RWPE2 (cell line): ENCODE results near the gene GNB1L.
A peak's percentile ranks its signal among the peaks of the same experiment; 100 is the strongest.

Experiments used
- ATAC-seq: fragments of 200-7000 bp; cut with Tn5 transposase; 3 replicates; pipeline ENCODE4 v1.9.1; 2021; ENCODE audit warnings: low read depth
- DNase-seq: peaks from one replicate; pipeline ENCODE4 v3.0.0-alpha.2; 2020; ENCODE audit warnings: low spot score
- H3K27ac ChIP-seq: fragments of 450-650 bp; 2 replicates; pipeline ENCODE4 v1.5.1; 2017; ENCODE audit warnings: mild to moderate bottlenecking; ENCODE audit not compliant: poor library complexity, severe bottlenecking
- H3K27me3 ChIP-seq: fragments of 250-450 bp; sonication (Bioruptor Pico); 2 replicates; pipeline ENCODE4 v1.5.1; 2021; ENCODE audit warnings: mild to moderate bottlenecking, moderate library complexity; ENCODE audit not compliant: insufficient read depth, poor library complexity, severe bottlenecking
- H3K36me3 ChIP-seq: fragments of 250-450 bp; sonication (Bioruptor Pico); 2 replicates; pipeline ENCODE4 v1.5.1; 2020; ENCODE audit warnings: low read depth, mild to moderate bottlenecking, moderate library complexity
- H3K4me1 ChIP-seq: fragments of 250-450 bp; sonication (Bioruptor Pico); 2 replicates; pipeline ENCODE4 v1.5.1; 2021; ENCODE audit warnings: mild to moderate bottlenecking, moderate library complexity; ENCODE audit not compliant: insufficient read depth, poor library complexity, severe bottlenecking
- H3K4me3 ChIP-seq: fragments of 250-450 bp; sonication (Bioruptor Pico); 2 replicates; pipeline ENCODE4 v1.5.1; 2021; ENCODE audit warnings: mild to moderate bottlenecking, moderate library complexity; ENCODE audit not compliant: severe bottlenecking
- H3K9me3 ChIP-seq: fragments of 250-450 bp; sonication (Bioruptor Pico); 2 replicates; pipeline ENCODE4 v1.5.1; 2021; ENCODE audit warnings: mild to moderate bottlenecking, moderate library complexity; ENCODE audit not compliant: severe bottlenecking
- CTCF ChIP-seq: fragments of 450-650 bp; IDR thresholded peaks from one replicate; pipeline ENCODE4 v1.5.1; 2017; ENCODE audit warnings: mild to moderate bottlenecking, moderate library complexity; ENCODE audit not compliant: poor library complexity, severe bottlenecking

Gene GNB1L

DNA sequence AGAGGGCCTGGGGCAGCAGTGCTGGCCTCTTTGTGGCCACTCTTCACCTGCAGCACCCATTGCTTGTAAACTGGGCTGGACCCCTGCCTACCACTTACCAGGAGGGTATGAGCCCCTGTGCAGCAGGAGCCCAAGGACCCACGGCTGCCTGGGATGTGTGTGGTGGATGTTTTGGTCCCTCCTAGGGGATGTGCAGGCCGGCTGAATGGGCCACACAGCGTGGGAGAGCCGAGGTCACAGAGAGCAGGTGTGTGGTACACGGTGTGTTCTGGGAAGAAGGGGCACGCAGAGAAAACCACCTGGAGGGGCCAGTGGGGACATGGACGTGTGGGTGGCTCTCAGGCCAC lies 19.3 kb upstream of the GNB1L start:
- H3K27me3 ChIP-seq, result no peaks in the 10 kb centered on the region
- H3K36me3 ChIP-seq, result peaks cover 6% of the 10 kb centered on the region; the same call in 1 of the 2 replicates
- H3K27ac ChIP-seq, result peak overlapping the region; percentile 98
- H3K4me3 ChIP-seq, result no peak overlapping the region
- H3K4me1 ChIP-seq, result peaks cover 20% of the 10 kb centered on the region
- H3K9me3 ChIP-seq, result no peaks in the 10 kb centered on the region
- no peak for TF ChIP-seq CTCF
- peak; percentile 60 for DNase-seq
- peak; percentile 4; the same call in 1 of the 3 replicates for ATAC-seq

GRCh38 chr22:19873138-19873959 lies 18.7 kb upstream of the GNB1L start:
- no peak overlapping the region for H3K4me3 ChIP-seq
- no peaks in the 10 kb centered on the region for H3K27me3 ChIP-seq
- H3K4me1 ChIP-seq, result peaks cover 22% of the 10 kb centered on the region
- peaks cover 6% of the 10 kb centered on the region; the same call in 1 of the 2 replicates for H3K36me3 ChIP-seq
- H3K9me3 ChIP-seq, result peaks cover under 1% of the 10 kb centered on the region
- H3K27ac ChIP-seq, result peak overlapping the region; percentile 98
- no peak for TF ChIP-seq CTCF
- DNase-seq, result peak; percentile 58
- ATAC-seq, result no peak

DNA sequence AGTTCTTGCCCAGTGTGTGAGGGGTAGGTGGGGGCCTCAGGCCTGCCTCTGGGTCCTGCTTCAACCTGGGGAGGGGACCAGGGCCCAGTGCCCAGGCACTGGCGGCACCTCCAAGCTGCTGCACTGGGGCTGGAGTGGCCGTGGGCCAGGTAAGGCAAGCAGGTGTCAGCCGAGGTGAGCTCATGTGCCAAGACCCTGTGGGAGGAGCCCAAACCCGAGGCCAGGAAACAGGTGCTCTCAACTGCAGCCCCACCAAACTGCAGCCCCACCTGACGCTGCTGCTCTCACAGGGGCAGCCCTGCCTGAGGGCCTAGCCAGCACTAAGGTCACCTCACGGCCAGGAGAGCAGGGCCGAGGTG lies 18.1 kb upstream of the GNB1L start:
- TF ChIP-seq CTCF, result no peak
- Histone ChIP-seq H3K4me3 (no peak overlapping the region), H3K27me3 (no peaks in the 10 kb centered on the region), H3K9me3 (peaks cover 4% of the 10 kb centered on the region), H3K36me3 (peaks cover 6% of the 10 kb centered on the region; the same call in 1 of the 2 replicates), H3K27ac (no peak overlapping the region), H3K4me1 (peaks cover 22% of the 10 kb centered on the region)
- DNase-seq, result peak; percentile 44
- ATAC-seq, result no peak

- peaks cover 22% of the 10 kb centered on the region for H3K4me1 ChIP-seq
- no peak overlapping the region for H3K4me3 ChIP-seq
- ATAC-seq (no peak), DNase-seq (peak; percentile 60)
- no peaks in the 10 kb centered on the region for H3K27me3 ChIP-seq
- peaks cover 4% of the 10 kb centered on the region for H3K9me3 ChIP-seq
- peaks cover 6% of the 10 kb centered on the region; the same call in 1 of the 2 replicates for H3K36me3 ChIP-seq
- no peak overlapping the region for H3K27ac ChIP-seq
- TF ChIP-seq CTCF, result no peak
Observed at GRCh38 chr22:19871845-19872778, 17.4 kb upstream of the GNB1L start.
